ENCODE results near the gene MN1. TPM values are rescaled to one million over a fixed set of nuclear protein-coding genes. Genes with fewer than 3 reads are reported as not detected.
A peak's percentile ranks its signal among the peaks of the same experiment; 100 is the strongest.

The MN1 gene
- total RNA-seq, 1 donor, result 0.86 TPM

DNA sequence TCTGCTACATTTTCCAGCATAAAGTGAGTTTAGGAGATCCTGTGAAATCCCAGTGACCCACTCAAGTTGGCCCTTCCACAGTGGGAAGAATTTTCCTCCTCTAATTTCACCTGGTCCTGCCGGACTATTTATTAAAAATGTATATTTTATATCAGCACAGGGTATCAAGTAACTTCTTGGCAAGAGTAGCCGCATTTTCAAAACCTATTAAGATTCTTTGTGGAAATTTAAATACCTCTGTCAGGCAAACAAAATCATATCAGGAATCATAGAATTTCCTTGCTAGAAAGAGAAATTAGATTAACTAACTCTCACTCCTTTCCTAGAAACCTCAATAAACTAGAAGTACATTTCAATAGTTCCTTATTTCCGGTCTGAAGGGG is 9.7 kb downstream of the MN1 start:
- TF ChIP-seq, protein P1, sequence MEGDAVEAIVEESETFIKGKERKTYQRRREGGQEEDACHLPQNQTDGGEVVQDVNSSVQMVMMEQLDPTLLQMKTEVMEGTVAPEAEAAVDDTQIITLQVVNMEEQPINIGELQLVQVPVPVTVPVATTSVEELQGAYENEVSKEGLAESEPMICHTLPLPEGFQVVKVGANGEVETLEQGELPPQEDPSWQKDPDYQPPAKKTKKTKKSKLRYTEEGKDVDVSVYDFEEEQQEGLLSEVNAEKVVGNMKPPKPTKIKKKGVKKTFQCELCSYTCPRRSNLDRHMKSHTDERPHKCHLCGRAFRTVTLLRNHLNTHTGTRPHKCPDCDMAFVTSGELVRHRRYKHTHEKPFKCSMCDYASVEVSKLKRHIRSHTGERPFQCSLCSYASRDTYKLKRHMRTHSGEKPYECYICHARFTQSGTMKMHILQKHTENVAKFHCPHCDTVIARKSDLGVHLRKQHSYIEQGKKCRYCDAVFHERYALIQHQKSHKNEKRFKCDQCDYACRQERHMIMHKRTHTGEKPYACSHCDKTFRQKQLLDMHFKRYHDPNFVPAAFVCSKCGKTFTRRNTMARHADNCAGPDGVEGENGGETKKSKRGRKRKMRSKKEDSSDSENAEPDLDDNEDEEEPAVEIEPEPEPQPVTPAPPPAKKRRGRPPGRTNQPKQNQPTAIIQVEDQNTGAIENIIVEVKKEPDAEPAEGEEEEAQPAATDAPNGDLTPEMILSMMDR (IDR thresholded peaks at IDR 0.05; ENCODE audit: insufficient read depth, low read depth, low read length), result no peak
- H3K4me3 ChIP-seq (ENCODE audit: low read depth, low read length), result no peak overlapping the region
- DNase-seq (ENCODE audit: low read depth), result no peak

DNA sequence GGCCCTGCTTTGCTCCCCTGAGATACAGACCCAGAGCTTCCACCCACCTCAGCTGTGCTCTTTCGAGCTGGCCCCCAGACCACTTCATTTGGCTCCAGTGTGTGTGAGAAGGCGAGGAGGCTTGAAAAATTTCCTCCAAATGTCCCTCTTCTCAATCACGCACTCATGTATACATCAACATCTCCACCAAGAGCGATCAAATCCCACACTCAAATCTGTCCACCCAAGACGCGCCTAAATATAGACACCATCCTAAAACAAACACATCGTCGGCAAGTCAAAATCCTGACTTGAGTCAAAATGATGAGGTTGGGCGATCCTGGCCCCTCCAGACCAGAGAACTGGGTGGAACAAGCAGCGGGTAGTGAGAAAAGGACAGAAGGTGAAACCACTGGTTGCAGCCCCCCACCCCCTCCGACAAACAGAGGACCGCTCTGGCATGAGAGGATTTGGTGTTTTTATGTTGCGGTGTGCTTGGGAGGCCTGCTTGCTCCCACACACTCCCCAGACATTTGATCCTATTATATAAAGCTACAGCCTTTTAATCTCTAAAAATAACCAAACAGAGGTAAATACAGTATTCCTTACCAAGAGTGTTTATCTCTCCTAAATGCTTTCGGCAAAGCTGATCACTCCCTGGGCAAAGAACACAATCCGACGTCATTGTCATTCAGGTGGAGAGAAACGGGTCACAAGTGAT is 10.2 kb downstream of the MN1 start:
- H3K4me3 ChIP-seq (ENCODE audit: low read depth, low read length), result no peak overlapping the region
- DNase-seq (ENCODE audit: low read depth), result no peak
- TF ChIP-seq, protein P1 (IDR thresholded peaks at IDR 0.05; ENCODE audit: insufficient read depth, low read depth, low read length), result no peak

DNA sequence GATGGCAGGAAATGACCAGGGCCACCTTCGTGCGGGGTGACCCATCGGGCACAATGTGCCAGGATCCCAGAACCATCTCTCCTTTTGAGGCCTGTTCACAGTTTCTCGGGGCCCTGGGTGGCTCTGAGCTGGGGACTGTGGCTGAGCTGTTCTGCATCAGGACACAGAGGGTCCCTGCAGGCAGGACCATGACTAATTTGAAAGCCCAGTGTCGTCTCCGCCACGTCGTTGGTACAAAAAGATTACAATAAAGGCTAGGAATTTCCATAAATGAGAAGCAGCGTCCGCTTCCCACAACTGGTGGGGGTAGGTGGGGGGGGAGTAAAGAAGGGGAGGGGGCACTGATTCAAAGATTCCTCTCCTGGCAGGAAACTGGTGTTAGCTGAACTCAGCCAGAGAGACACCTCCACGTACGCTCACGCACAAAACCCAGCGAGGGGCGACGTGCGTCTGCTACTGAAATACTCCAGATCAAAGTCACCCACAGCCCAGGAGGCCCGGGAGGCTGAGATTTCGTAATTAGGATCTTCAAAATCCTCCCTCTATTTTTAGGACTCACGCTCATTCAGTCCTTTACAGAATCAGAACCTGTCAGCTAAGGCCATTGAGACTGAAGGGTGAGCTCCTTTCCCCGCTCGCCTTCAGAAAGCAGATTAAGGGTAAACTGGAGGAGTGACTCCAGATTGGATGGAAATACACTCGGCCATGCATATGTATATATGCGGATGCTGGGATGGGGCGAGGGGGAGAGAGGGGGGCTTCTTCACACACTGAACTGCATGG is 11.0 kb downstream of the MN1 start:
- DNase-seq (ENCODE audit: low read depth), result peak; percentile 22
- no peak overlapping the region for H3K4me3 ChIP-seq (ENCODE audit: low read depth, low read length)
- TF ChIP-seq, protein P1 (IDR thresholded peaks at IDR 0.05; ENCODE audit: insufficient read depth, low read depth, low read length), result no peak

DNA sequence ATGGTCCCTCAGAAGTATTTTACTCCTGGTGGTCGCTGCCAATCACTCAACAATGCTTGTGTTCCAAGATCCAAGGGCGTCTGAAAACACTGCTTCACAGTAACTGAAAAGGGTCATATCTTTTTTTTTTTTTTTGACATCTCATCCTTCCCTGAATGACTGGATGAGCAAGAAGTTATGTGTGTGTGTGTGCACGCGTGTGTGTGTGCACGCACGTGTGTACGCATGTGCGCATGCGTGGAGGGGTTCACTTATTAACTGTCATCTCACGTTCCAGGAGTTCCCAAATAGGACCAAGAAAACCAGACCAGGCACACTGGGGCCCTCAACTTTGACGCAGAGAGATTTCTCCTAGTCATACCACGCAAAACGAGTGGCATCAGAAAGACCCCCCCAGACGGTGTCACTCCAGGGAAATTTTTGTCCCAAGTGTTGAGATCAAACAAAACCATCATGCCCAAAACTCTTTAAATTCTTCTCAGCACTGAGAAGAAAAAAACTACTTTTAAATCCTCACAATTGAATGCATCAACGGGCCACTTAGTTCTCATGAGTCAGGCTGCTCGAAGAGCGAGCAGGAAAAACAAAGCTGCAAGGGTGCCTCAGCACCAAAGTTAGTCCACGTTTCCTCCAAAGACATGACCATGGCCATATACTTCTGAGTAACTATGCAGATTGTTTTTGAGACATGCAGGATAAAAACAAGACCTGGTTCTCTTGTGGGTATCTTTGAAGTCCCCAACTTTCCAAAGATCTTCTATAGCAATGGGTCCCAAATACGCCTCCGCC is 12.9 kb downstream of the MN1 start:
- H3K4me3 ChIP-seq (ENCODE audit: low read depth, low read length), result no peak overlapping the region
- TF ChIP-seq, protein P1 (IDR thresholded peaks at IDR 0.05; ENCODE audit: insufficient read depth, low read depth, low read length), result no peak
- no peak for DNase-seq (ENCODE audit: low read depth)

DNA sequence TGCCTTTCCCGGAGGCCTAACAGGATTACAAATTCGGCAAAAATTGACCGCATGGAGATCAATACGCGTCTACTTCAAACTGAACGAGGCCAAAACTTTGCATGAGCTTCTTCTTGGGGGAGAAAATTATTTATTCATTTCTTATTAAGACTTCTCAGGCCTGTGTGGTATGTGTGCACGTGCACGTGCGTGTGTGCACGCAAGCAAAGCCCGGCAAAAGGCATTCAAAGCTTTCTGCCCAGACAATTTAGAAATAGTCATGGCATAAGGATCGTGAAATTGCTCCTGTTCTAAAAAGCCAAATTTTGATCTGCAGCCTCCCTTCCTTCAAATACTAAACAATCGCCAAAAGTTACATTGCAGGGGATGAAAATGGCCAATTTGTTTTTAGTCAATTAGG is 14.6 kb downstream of the MN1 start:
- TF ChIP-seq, protein P1 (IDR thresholded peaks at IDR 0.05; ENCODE audit: insufficient read depth, low read depth, low read length), result no peak
- H3K4me3 ChIP-seq (ENCODE audit: low read depth, low read length), result no peak overlapping the region
- DNase-seq (ENCODE audit: low read depth), result no peak

DNA sequence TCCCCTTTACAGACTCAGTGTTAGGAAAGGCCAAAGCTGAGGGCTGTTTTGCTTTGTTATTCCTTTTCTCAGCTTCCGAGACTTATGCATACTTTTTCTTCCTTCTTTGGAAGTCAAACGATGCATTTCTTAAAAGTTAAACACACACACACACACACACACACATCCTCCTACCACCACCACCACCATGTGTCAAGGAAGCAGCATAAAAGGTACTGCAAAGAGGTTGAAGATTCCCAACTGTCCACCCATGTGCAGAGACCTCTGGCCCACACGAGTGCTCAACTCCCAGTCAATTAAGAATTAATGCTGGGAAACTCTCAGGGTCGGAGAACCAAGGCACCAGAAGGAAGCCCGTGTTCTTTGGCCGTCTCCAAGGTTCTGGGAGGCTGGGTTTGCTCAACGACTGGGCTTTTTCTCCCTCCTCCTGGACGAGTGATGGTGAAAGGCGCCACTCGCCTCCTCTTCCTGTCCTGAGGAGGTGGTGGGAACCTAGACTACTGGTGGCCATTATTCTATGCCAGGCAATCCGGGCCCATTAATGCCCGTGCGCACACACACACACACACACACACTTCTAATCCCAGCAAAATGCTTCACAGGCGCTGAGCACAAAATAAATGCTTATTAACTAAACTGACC is 15.1 kb downstream of the MN1 start:
- H3K4me3 ChIP-seq (ENCODE audit: low read depth, low read length), result no peak overlapping the region
- DNase-seq (ENCODE audit: low read depth), result no peak
- TF ChIP-seq, protein P1 (IDR thresholded peaks at IDR 0.05; ENCODE audit: insufficient read depth, low read depth, low read length), result no peak

All from fibroblast of villous mesenchyme (primary cell).